Osteocyte (in vitro differentiated cells): ENCODE results near the gene RS1. TPM values are rescaled to one million over a fixed set of nuclear protein-coding genes. Genes with fewer than 3 reads are reported as not detected.
A peak's percentile ranks its signal among the peaks of the same experiment; 100 is the strongest.

Experiments used
- DNase-seq: peaks from one replicate; pipeline ENCODE4 v3.0.0; 2021; ENCODE audit warnings: mixed read lengths; ENCODE audit not compliant: unreplicated experiment; ENCODE audit errors: extremely low spot score
- H3K27ac Mint-ChIP-seq: one replicate; pipeline ENCODE4 v1.8.0; 2021; ENCODE audit warnings: mild to moderate bottlenecking, mixed read lengths; ENCODE audit not compliant: unreplicated experiment
- H3K27me3 Mint-ChIP-seq: one replicate; pipeline ENCODE4 v1.8.0; 2021; ENCODE audit warnings: mixed read lengths; ENCODE audit not compliant: unreplicated experiment
- H3K36me3 Mint-ChIP-seq: one replicate; pipeline ENCODE4 v1.8.0; 2021; ENCODE audit warnings: mixed read lengths; ENCODE audit not compliant: unreplicated experiment
- H3K4me1 Mint-ChIP-seq: one replicate; pipeline ENCODE4 v1.8.0; 2021; ENCODE audit warnings: mixed read lengths; ENCODE audit not compliant: unreplicated experiment
- H3K4me3 Mint-ChIP-seq: one replicate; pipeline ENCODE4 v1.8.0; 2021; ENCODE audit warnings: mild to moderate bottlenecking, moderate library complexity, mixed read lengths; ENCODE audit not compliant: unreplicated experiment
- H3K9me3 Mint-ChIP-seq: one replicate; pipeline ENCODE4 v1.8.0; 2021; ENCODE audit warnings: mixed read lengths; ENCODE audit not compliant: unreplicated experiment
- total RNA-seq: library from RNA; stranded (reverse); gene quantifications from 2 replicates; pipeline ENCODE4 v1.2.1, GENCODE V29; 2021
- TF ChIP-seq, protein P1 (sequence below): fragments of 200-600 bp; sonication (generic); IDR thresholded peaks from 2 replicates; pipeline ENCODE4 v1.5.0; 2021; ENCODE audit warnings: antibody characterized with exemption, mild to moderate bottlenecking, moderate library complexity

RS1 gene
- total RNA-seq, 1 donor from 2014 or later = not detected

GRCh38 chrX:18702362-18703195 lies 30.7 kb upstream of the RS1 start:
- Mint-ChIP-seq H3K9me3 (peaks cover 2% of the 10 kb centered on the region), H3K27ac (peak overlapping the region; percentile 90), H3K27me3 (no peaks in the 10 kb centered on the region), H3K36me3 (no peaks in the 10 kb centered on the region), H3K4me3 (no peak overlapping the region), H3K4me1 (peaks cover 30% of the 10 kb centered on the region)
- no peak for DNase-seq
- TF ChIP-seq, protein P1, sequence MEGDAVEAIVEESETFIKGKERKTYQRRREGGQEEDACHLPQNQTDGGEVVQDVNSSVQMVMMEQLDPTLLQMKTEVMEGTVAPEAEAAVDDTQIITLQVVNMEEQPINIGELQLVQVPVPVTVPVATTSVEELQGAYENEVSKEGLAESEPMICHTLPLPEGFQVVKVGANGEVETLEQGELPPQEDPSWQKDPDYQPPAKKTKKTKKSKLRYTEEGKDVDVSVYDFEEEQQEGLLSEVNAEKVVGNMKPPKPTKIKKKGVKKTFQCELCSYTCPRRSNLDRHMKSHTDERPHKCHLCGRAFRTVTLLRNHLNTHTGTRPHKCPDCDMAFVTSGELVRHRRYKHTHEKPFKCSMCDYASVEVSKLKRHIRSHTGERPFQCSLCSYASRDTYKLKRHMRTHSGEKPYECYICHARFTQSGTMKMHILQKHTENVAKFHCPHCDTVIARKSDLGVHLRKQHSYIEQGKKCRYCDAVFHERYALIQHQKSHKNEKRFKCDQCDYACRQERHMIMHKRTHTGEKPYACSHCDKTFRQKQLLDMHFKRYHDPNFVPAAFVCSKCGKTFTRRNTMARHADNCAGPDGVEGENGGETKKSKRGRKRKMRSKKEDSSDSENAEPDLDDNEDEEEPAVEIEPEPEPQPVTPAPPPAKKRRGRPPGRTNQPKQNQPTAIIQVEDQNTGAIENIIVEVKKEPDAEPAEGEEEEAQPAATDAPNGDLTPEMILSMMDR = no peak

- H3K4me3 Mint-ChIP-seq = no peak overlapping the region
- peak overlapping the region; percentile 90 for H3K27ac Mint-ChIP-seq
- peaks cover 27% of the 10 kb centered on the region for H3K4me1 Mint-ChIP-seq
- no peaks in the 10 kb centered on the region for H3K27me3 Mint-ChIP-seq
- H3K36me3 Mint-ChIP-seq = no peaks in the 10 kb centered on the region
- TF ChIP-seq, protein P1 = no peak
- DNase-seq = no peak
- peaks cover 3% of the 10 kb centered on the region for H3K9me3 Mint-ChIP-seq
Measured at GRCh38 chrX:18701621-18702361, 29.9 kb upstream of the RS1 start.

DNA sequence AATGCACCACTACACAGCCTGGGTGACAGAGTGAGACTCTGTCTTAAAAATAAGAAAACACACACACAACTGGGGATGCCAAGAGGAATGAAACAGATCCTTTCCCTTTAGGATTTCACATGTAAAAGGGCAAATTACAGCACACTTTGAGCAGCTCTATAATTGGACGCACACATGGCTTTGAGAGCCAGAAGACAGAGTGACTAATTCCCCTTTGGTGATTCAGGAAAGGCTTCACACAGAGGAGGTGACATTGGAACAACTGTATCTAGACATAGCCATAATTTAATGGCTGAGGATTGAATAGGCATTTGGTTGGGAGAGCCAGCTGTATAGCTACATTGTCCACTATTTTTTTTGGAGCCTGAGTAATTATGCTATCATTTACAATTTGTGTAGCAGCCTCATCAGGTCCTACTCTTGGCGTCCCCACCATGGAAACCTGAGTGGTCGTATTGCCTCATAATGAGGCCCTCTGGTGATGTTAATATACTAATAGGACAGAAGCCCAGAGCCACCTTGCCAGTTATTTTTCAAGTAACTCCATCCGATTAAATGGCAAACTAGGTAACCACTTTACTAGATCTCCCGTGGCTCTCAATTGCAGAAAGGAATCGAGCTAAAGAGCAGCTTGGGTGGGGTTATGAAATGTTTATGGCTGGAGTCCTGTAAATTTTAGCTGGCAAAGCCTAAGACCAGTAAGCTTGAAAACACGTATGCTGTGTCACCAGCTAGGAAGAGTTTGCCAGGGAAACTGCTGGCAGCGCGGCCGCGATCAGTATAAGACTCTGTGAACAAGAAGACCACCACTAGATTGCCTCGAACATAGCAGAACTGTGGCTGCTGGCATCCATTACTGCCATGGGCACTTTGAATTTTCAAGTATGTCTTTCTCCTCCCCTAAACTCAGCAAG lies 27.1 kb upstream of the RS1 start:
- DNase-seq = no peak
- no peak overlapping the region for H3K27ac Mint-ChIP-seq

GRCh38 chrX:18696653-18697052 lies 24.7 kb upstream of the RS1 start:
- DNase-seq = no peak
- H3K36me3 Mint-ChIP-seq = peaks cover 2% of the 10 kb centered on the region
- peaks cover 9% of the 10 kb centered on the region for H3K4me1 Mint-ChIP-seq
- TF ChIP-seq, protein P1 = no peak
- no peak overlapping the region for H3K27ac Mint-ChIP-seq
- H3K27me3 Mint-ChIP-seq = no peaks in the 10 kb centered on the region
- peaks cover 20% of the 10 kb centered on the region for H3K9me3 Mint-ChIP-seq
- H3K4me3 Mint-ChIP-seq = no peak overlapping the region

More for the DNA sequence above, 27.1 kb upstream of the RS1 start:
- Mint-ChIP-seq H3K27me3 (no peaks in the 10 kb centered on the region), H3K4me1 (peaks cover 27% of the 10 kb centered on the region), H3K36me3 (peaks cover 2% of the 10 kb centered on the region), H3K4me3 (no peak overlapping the region), H3K9me3 (peaks cover 11% of the 10 kb centered on the region)
- TF ChIP-seq, protein P1 = no peak
